WERI-Rb-1 (cell line): Measurements from ENCODE around the gene DISC1.
A peak's percentile ranks its signal among the peaks of the same experiment; 100 is the strongest.

Experiments used
- DNase-seq: peaks from one replicate; pipeline ENCODE4 v3.0.0-alpha.2; 2020
- H3K27ac ChIP-seq: fragments of 250-450 bp; sonication (Bioruptor Pico); 2 replicates; pipeline ENCODE4 v1.5.1; 2020; ENCODE audit warnings: mild to moderate bottlenecking, moderate library complexity
- H3K27me3 ChIP-seq: fragments of 250-450 bp; sonication (Bioruptor Pico); 2 replicates; pipeline ENCODE4 v1.5.1; 2021; ENCODE audit warnings: mild to moderate bottlenecking, low read depth, moderate library complexity; ENCODE audit not compliant: insufficient read depth, severe bottlenecking
- H3K36me3 ChIP-seq: fragments of 250-450 bp; sonication (Bioruptor Pico); 2 replicates; pipeline ENCODE4 v1.5.1; 2020; ENCODE audit warnings: mild to moderate bottlenecking, moderate library complexity
- H3K4me3 ChIP-seq: 2 replicates; pipeline ENCODE4 v1.5.1; 2011; ENCODE audit warnings: low read depth, mild to moderate bottlenecking, control low read depth, low read length
- H3K9me3 ChIP-seq: fragments of 250-450 bp; sonication (Bioruptor Pico); 2 replicates; pipeline ENCODE4 v1.5.1; 2021; ENCODE audit warnings: mild to moderate bottlenecking, moderate library complexity; ENCODE audit not compliant: severe bottlenecking
- CTCF ChIP-seq: IDR thresholded peaks from 2 replicates; pipeline ENCODE4 v1.5.1; 2011; ENCODE audit warnings: low read depth, mild to moderate bottlenecking, control low read depth, inconsistent platforms, low read length

Gene DISC1

DNA sequence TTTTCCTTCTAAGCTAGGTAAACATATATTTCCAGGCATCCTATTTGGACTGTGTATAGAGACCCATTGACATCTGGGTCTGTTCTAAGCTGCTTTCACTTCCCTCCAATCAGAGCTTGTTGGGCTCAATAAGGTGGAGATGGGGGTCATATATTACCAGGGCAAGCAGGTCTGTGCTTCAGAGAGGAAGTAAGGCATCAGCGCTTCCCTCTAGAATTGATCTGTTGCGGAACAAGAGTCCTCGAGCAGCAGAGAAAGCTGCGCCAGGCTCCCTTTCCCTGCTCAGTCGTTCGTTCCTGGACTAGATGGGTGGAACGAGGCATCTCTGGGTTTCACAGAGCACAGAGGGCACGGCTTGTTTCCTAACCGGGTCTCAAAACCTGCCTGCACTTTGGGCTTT is 63.5 kb downstream of the DISC1 start:
- H3K27me3 ChIP-seq, result peaks cover 20% of the 10 kb centered on the region
- TF ChIP-seq CTCF, result no peak

DNA sequence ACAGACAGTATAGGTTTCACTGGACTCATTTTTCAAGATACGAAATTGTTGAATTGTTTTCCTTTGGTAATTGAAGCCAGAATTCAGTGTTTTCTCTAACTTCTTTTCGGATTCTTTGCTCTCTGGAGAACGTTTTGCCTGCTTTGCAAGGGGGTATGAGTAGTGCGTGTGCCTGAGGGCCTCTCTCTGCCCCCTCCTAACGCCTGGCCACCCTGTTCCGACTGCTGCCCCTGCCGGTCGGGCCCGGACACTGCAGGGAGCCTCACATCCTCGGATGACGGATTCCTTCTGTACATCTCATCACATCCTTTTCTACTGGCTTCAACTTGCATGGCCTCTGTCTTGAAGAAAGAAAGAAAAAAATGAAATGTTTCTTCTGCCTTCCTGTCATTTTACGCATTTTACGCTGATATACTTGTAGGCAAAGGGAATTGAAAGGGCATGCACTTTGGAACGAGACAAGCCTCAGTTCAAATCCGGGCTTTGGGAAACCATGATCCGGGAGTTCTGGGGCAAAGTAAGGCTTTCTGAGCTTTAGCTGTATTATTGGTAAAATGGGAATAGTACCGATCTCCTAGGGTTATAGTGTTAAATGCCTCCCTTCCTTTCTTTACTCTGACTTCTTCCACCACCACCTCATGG is 65.1 kb downstream of the DISC1 start:
- no peak overlapping the region for H3K4me3 ChIP-seq
- H3K27ac ChIP-seq, result no peak overlapping the region
- H3K36me3 ChIP-seq, result no peaks in the 10 kb centered on the region
- H3K27me3 ChIP-seq, result peaks cover 21% of the 10 kb centered on the region
- peak; percentile 99 for TF ChIP-seq CTCF
- peak; percentile 80 for DNase-seq
- peaks cover 13% of the 10 kb centered on the region for H3K9me3 ChIP-seq

More for the DNA sequence above, 63.5 kb downstream of the DISC1 start:
- Histone ChIP-seq H3K4me3 (peak overlapping the region; percentile 9; the same call in 1 of the 2 replicates), H3K9me3 (peaks cover 26% of the 10 kb centered on the region), H3K27ac (peak overlapping the region; percentile 50), H3K36me3 (no peaks in the 10 kb centered on the region)
- DNase-seq, result peak; percentile 59

DNA sequence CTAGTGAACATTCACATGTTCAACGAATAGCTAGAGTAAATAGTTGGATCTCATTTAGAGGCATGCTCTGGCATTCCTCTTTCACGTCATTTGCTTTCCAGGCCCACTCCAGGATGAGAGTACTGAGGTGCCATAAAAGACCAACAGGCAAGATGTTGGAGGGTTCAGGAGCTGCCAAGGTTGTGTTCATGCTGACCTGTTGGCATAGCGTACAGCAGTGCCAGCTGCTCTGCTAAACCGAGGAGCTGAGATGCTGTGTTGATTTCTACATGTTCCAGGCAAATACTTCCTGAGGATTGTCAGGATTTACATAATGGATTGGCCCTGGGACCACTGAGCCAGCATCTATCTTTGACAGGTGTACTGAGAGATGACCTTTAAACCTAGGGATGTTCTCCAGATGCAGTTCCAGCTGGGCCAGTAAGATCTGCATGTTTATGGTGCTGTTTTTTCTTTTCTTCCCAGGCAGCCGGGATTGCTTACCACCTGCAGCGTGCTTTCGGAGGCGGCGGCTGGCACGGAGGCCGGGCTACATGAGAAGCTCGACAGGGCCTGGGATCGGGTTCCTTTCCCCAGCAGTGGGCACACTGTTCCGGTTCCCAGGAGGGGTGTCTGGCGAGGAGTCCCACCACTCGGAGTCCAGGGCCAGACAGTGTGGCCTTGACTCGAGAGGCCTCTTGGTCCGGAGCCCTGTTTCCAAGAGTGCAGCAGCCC is 66.9 kb downstream of the DISC1 start:
- no peak for DNase-seq
- no peaks in the 10 kb centered on the region for H3K36me3 ChIP-seq
- H3K4me3 ChIP-seq, result no peak overlapping the region
- peaks cover 23% of the 10 kb centered on the region for H3K27me3 ChIP-seq
- TF ChIP-seq CTCF, result no peak
- H3K27ac ChIP-seq, result no peak overlapping the region
- H3K9me3 ChIP-seq, result peaks cover under 1% of the 10 kb centered on the region

DNA sequence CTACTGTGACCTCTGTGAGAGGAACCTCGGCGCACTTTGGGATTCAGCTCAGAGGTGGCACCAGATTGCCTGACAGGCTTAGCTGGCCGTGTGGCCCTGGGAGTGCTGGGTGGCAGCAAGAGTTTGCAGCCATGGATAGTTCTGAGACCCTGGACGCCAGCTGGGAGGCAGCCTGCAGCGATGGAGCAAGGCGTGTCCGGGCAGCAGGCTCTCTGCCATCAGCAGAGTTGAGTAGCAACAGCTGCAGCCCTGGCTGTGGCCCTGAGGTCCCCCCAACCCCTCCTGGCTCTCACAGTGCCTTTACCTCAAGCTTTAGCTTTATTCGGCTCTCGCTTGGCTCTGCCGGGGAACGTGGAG is 67.5 kb downstream of the DISC1 start:
- DNase-seq, result no peak
- no peaks in the 10 kb centered on the region for H3K9me3 ChIP-seq
- no peaks in the 10 kb centered on the region for H3K36me3 ChIP-seq
- no peak overlapping the region for H3K4me3 ChIP-seq
- H3K27me3 ChIP-seq, result peaks cover 23% of the 10 kb centered on the region
- no peak for TF ChIP-seq CTCF
- no peak overlapping the region for H3K27ac ChIP-seq

GRCh38 chr1:231694465-231695077 is 68.0 kb downstream of the DISC1 start:
- no peak overlapping the region for H3K4me3 ChIP-seq
- no peaks in the 10 kb centered on the region for H3K36me3 ChIP-seq
- TF ChIP-seq CTCF, result no peak
- no peaks in the 10 kb centered on the region for H3K9me3 ChIP-seq
- H3K27ac ChIP-seq, result no peak overlapping the region
- peak; percentile 56 for DNase-seq
- peaks cover 23% of the 10 kb centered on the region for H3K27me3 ChIP-seq
